GM12878 (cell line): Measurements from ENCODE around the gene DAZAP2. TPM values are rescaled to one million over a fixed set of nuclear protein-coding genes. Genes with fewer than 3 reads are reported as not detected.

ENCODE experiments used
- ATAC-seq: fragments of 200-7000 bp; cut with Tn5 transposase; 3 replicates; pipeline ENCODE4 v1.9.1; 2020; ENCODE audit warnings: mild to moderate bottlenecking, moderate library complexity
- BruUV-seq: library from RNA; stranded (reverse); fragments of 400-500 nt; replicated peaks from 2 replicates; lab custom pipeline; 2021; lab: Mats Ljungman, UMichigan
- CTCF ChIA-PET: fragments of 300-600 bp; sonication (Branson Sonifier 250); formaldehyde crosslinking; extraction: SDS; loops from one replicate; lab custom pipeline; 2021; ENCODE audit warnings: inconsistent platforms; lab: Yijun Ruan, JAX
- POLR2A ChIA-PET: fragments of 350-600 bp; formaldehyde crosslinking; extraction: SDS; loops from one replicate; lab custom pipeline; 2021; ENCODE audit warnings: inconsistent platforms; lab: Charles Lee
- RAD21 ChIA-PET: fragments of 300-600 bp; sonication (Branson Sonifier 250); formaldehyde crosslinking; loops from one replicate; lab custom pipeline; 2023; ENCODE audit warnings: antibody characterized with exemption; ENCODE audit not compliant: unreplicated experiment; lab: Charles Lee
- SMC1A ChIA-PET: fragments of 300-600 bp; sonication (Branson Sonifier 250); formaldehyde crosslinking; loops from one replicate; lab custom pipeline; 2023; ENCODE audit not compliant: unreplicated experiment, uncharacterized antibody; lab: Charles Lee
- DNase-seq: peaks from one replicate; pipeline ENCODE4 v3.0.0-alpha.2; 2011; ENCODE audit warnings: low read depth, low spot score
- FAIRE-seq: peaks from 3 replicates; lab custom pipeline; 2011; peaks lifted over from hg19 to GRCh38; lab: Jason Lieb, UNC
- H2AFZ ChIP-seq: 2 replicates; pipeline ENCODE4 v1.6.0; 2011; ENCODE audit warnings: low read depth, low read length, control low read depth; ENCODE audit not compliant: control insufficient read depth
- H3K27ac ChIP-seq: 2 replicates; pipeline ENCODE4 v1.5.1; 2011; ENCODE audit warnings: control low read depth; ENCODE audit not compliant: control insufficient read depth, insufficient read depth
- H3K27me3 ChIP-seq, 2 experiments: replicated peaks in 1 of 2; 2 replicates each; pipeline versions ENCODE4 v1.6.0 to v1.6.1; 2011; ENCODE audit warnings: low read length in 1 of 2; ENCODE audit not compliant: control insufficient read depth in 2 of 2, insufficient read depth in 2 of 2
- H3K36me3 ChIP-seq, 2 experiments: 2 replicates each; pipeline ENCODE4 v1.5.1; 2011; ENCODE audit warnings: low read length in 1 of 2; ENCODE audit not compliant: control insufficient read depth in 2 of 2, insufficient read depth in 2 of 2
- H3K4me1 ChIP-seq: 2 replicates; pipeline ENCODE4 v1.6.1; 2011; ENCODE audit warnings: mild to moderate bottlenecking, low read length, moderate library complexity, mixed read lengths; ENCODE audit not compliant: control insufficient read depth, insufficient read depth
- H3K4me2 ChIP-seq: 2 replicates; pipeline ENCODE4 v1.6.0; 2011; ENCODE audit warnings: control low read depth; ENCODE audit not compliant: control insufficient read depth, insufficient read depth
- H3K4me3 ChIP-seq: fragments of 200-600 bp; sonication (generic); 2 replicates; pipeline ENCODE4 v1.5.1; 2016
- H3K79me2 ChIP-seq: 2 replicates; pipeline ENCODE4 v1.6.0; 2011; ENCODE audit warnings: low read length; ENCODE audit not compliant: control insufficient read depth, insufficient read depth
- H3K9ac ChIP-seq: 2 replicates; pipeline ENCODE4 v1.8.0; 2011; ENCODE audit warnings: low read length, control low read depth, mixed read lengths; ENCODE audit not compliant: control insufficient read depth, insufficient read depth
- H3K9me3 ChIP-seq: replicated peaks from 3 replicates; pipeline ENCODE4 v1.5.1; 2011; ENCODE audit warnings: mild to moderate bottlenecking, low read length; ENCODE audit not compliant: control insufficient read depth, insufficient read depth
- H4K20me1 ChIP-seq: 2 replicates; pipeline ENCODE4 v1.6.0; 2011; ENCODE audit not compliant: control insufficient read depth, insufficient read depth
- BCLAF1 ChIP-seq: fragments of 450-650 bp; IDR thresholded peaks from 2 replicates; pipeline ENCODE4 v1.6.1; 2017; ENCODE audit warnings: antibody characterized with exemption, mild to moderate bottlenecking, moderate library complexity
- CBX5 ChIP-seq: sonication (generic); IDR thresholded peaks from 2 replicates; pipeline ENCODE4 v1.6.1; 2016; ENCODE audit warnings: low read depth, moderate library complexity, mild to moderate bottlenecking, inconsistent platforms
- LARP7 ChIP-seq: fragments of 450-650 bp; IDR thresholded peaks from 2 replicates; pipeline ENCODE4 v1.6.1; 2017; ENCODE audit warnings: mild to moderate bottlenecking
- MLLT1 ChIP-seq: fragments of 450-650 bp; IDR thresholded peaks from 2 replicates; pipeline ENCODE4 v1.6.1; 2016; ENCODE audit warnings: mild to moderate bottlenecking
- MYB ChIP-seq: fragments of 150-350 bp; IDR thresholded peaks from 2 replicates; pipeline ENCODE4 v1.6.1; 2014; ENCODE audit warnings: mild to moderate bottlenecking, low read depth, low read length, borderline replicate concordance
- NFYA ChIP-seq: IDR thresholded peaks from 2 replicates; pipeline ENCODE4 v1.6.1; 2011; ENCODE audit warnings: low read depth, mild to moderate bottlenecking, low read length, improper control_type of control experiment, borderline replicate concordance
- NKRF ChIP-seq: fragments of 450-650 bp; conservative IDR thresholded peaks from 2 replicates; pipeline ENCODE4 v1.6.1; 2017; ENCODE audit warnings: mild to moderate bottlenecking, moderate library complexity
- PAX5 ChIP-seq: IDR thresholded peaks from 2 replicates; pipeline ENCODE4 v1.6.1; 2011; ENCODE audit warnings: low read depth, low read length, borderline replicate concordance
- RELA ChIP-seq: fragments of 450-650 bp; IDR thresholded peaks from 2 replicates; pipeline ENCODE4 v1.8.0; 2014; ENCODE audit warnings: borderline replicate concordance; ENCODE audit not compliant: partially characterized antibody
- SPI1 ChIP-seq: IDR thresholded peaks from 2 replicates; pipeline ENCODE4 v1.6.1; 2011; ENCODE audit warnings: low read depth, mild to moderate bottlenecking, low read length, moderate library complexity, borderline replicate concordance; ENCODE audit not compliant: insufficient read depth
- TBL1XR1 ChIP-seq: IDR thresholded peaks from 2 replicates; pipeline ENCODE4 v1.6.1; 2012; ENCODE audit warnings: low read depth, low read length, improper control_type of control experiment
- ZBTB33 ChIP-seq: fragments of 450-650 bp; IDR thresholded peaks from 2 replicates; pipeline ENCODE4 v1.6.1; 2017; ENCODE audit warnings: mild to moderate bottlenecking
- WGBS: methylation state at CpG from one replicate; pipeline ENCODE4 v1.1.6; 2016; ENCODE audit warnings: low lambda C conversion rate; ENCODE audit not compliant: insufficient replicate concordance, insufficient coverage; ENCODE audit errors: missing lambda C conversion rate; 5-methylcytosine and 5-hydroxymethylcytosine counted together
- in situ Hi-C: fragments of 300-500 bp; cut with MboI; formaldehyde crosslinking; loops from 9 replicates; pipeline ENCODE4 v1.14.3; 2018; ENCODE audit warnings: mixed read lengths
- intact Hi-C: fragments of 100-400 bp; cut with micrococcal nuclease; formaldehyde crosslinking; loops from one replicate; pipeline ENCODE4 v1.14.2; 2022; ENCODE audit not compliant: unreplicated experiment
- polyA plus RNA-seq, 11 experiments: library from polyadenylated mRNA; depleted of rRNA in 4 of 11; unstranded in 6 of 11; stranded (reverse) in 5 of 11; fragments of >200 nt; fragmentation: Nextera tagmentation in 4 of 11; fragmentation: Illumina TruSeq in 1 of 11; extraction: Ambion mirVana in 4 of 11; extraction: Trizol in 1 of 11; gene quantifications; 1 replicate in 1 of 11; 2 replicates in 10 of 11; pipeline versions ENCODE4 v1.2.1 to v1.2.3, GENCODE V29; 2011 to 2016; ENCODE audit warnings: inconsistent platforms in 2 of 11, missing spikeins in 2 of 11, low read depth in 1 of 11
- total RNA-seq, 4 experiments: library from RNA; depleted of rRNA in 3 of 4; stranded (reverse); fragments of >200 nt in 3 of 4; fragmentation: Illumina TruSeq in 1 of 4; extraction: Trizol in 1 of 4; gene quantifications; 2 replicates each; pipeline versions ENCODE4 v1.2.1 to v1.2.3, GENCODE V29; 2013 to 2021

Gene DAZAP2
- total and polyA plus RNA-seq, 10 of the 15 experiments (the other 5 are each of a cell fraction or from before 2014, with no cell fraction given): 71.0 to 267 (median 158) TPM

GRCh38 chr12:51227962-51228361 is 10.7 kb upstream of the DAZAP2 start (continued):
- TF ChIP-seq MYB (no peak), ZBTB33 (no peak), CBX5 (no peak), SPI1 (no peak), RELA (no peak), MLLT1 (no peak), PAX5 (no peak), LARP7 (no peak)

- ATAC-seq (no peak), FAIRE-seq (no peak), DNase-seq (no peak)
- no peak overlapping the region for H3K9ac ChIP-seq
- no peak overlapping the region for H3K4me2 ChIP-seq
- in situ Hi-C loops (no loop called here), intact Hi-C loops (no loop called here)
- no peaks in the 10 kb centered on the region for H3K27me3 ChIP-seq
- no peaks in the 10 kb centered on the region for H3K79me2 ChIP-seq
- ChIA-PET POLR2A (no interaction called here), RAD21 (interaction anchor here (1.3 kb wide), 1 partner anchor 9 kb away, joined by 4 read pairs; the partner anchor contains the start of gene DAZAP2), CTCF (interaction anchor here (1.2 to 2.9 kb wide), 2 partner anchors 11 to 112 kb away, joined by 5 to 6 read pairs; partner anchors contain the start of gene POU6F1), SMC1A (no interaction called here)
- H4K20me1 ChIP-seq: no peaks in the 10 kb centered on the region
- no peaks in the 10 kb centered on the region for H3K36me3 ChIP-seq
- no peak overlapping the region for H2AFZ ChIP-seq
- WGBS: 82% methylated on average over 7 of the region's 7 CpGs
- no peak overlapping the region for H3K27ac ChIP-seq
- H3K4me1 ChIP-seq: no peaks in the 10 kb centered on the region
- BruUV-seq: no TSS peak
- no peaks in the 10 kb centered on the region for H3K9me3 ChIP-seq
- no peak overlapping the region for H3K4me3 ChIP-seq
- no peak for TF ChIP-seq BCLAF1
- TF ChIP-seq NKRF: no peak
- no peak for TF ChIP-seq NFYA
- TF ChIP-seq TBL1XR1: no peak
Measured at GRCh38 chr12:51229116-51229809, 9.4 kb upstream of the DAZAP2 start.
